Esophagus (tissue), 2 donors: ENCODE data around the gene NECTIN2. TPM values are rescaled to one million over a fixed set of nuclear protein-coding genes. Genes with fewer than 3 reads are reported as not detected.

Source experiments
- H3K27ac ChIP-seq, 2 donors: one replicate each; pipeline ENCODE4 v1.5.1; 2013; ENCODE audit warnings: low read depth in 2 of 2, mild to moderate bottlenecking in 2 of 2, inconsistent platforms in 1 of 2, low read length in 1 of 2, moderate library complexity in 1 of 2
- H3K27me3 ChIP-seq, 2 donors: one replicate each; pipeline ENCODE4 v1.6.1; 2013; ENCODE audit warnings: low read length in 2 of 2, control low read depth in 1 of 2, mild to moderate bottlenecking in 1 of 2; ENCODE audit not compliant: insufficient read depth in 2 of 2, control insufficient read depth in 1 of 2
- H3K36me3 ChIP-seq, 2 donors: one replicate each; pipeline ENCODE4 v1.6.1; 2013; ENCODE audit warnings: low read length in 1 of 2; ENCODE audit not compliant: control insufficient read depth in 2 of 2, insufficient read depth in 2 of 2
- H3K4me1 ChIP-seq, 2 donors: one replicate each; pipeline ENCODE4 v1.6.1; 2013; ENCODE audit warnings: low read length in 1 of 2; ENCODE audit not compliant: control insufficient read depth in 2 of 2, insufficient read depth in 2 of 2
- H3K4me3 ChIP-seq, 2 donors: one replicate each; pipeline ENCODE4 v1.5.1; 2013; ENCODE audit warnings: low read length in 2 of 2, mild to moderate bottlenecking in 2 of 2, low read depth in 1 of 2, moderate library complexity in 1 of 2
- H3K9me3 ChIP-seq, 2 donors: one replicate each; pipeline ENCODE4 v1.6.1; 2013; ENCODE audit warnings: mild to moderate bottlenecking in 2 of 2, low read depth in 1 of 2, low read length in 1 of 2, moderate library complexity in 1 of 2; ENCODE audit not compliant: control insufficient read depth in 2 of 2, insufficient read depth in 1 of 2
- WGBS, 2 donors: extraction: QIAGEN DNeasy Blood & Tissue Kit; methylation state at CpG; one replicate each; pipeline ENCODE4 v1.1.7; 2013; 5-methylcytosine and 5-hydroxymethylcytosine counted together
- polyA plus RNA-seq, 2 donors: library from polyadenylated mRNA; stranded (reverse); fragments of 200-250 nt; gene quantifications; one replicate each; pipeline ENCODE4 v1.2.3, GENCODE V29; 2013
- donor health status: healthy with polysubstance abuse.
- donor health status: Bipolar disorder and iron deficiency.

Gene NECTIN2
- polyA plus RNA-seq, 2 donors, result 58.7 to 60.9 TPM

DNA sequence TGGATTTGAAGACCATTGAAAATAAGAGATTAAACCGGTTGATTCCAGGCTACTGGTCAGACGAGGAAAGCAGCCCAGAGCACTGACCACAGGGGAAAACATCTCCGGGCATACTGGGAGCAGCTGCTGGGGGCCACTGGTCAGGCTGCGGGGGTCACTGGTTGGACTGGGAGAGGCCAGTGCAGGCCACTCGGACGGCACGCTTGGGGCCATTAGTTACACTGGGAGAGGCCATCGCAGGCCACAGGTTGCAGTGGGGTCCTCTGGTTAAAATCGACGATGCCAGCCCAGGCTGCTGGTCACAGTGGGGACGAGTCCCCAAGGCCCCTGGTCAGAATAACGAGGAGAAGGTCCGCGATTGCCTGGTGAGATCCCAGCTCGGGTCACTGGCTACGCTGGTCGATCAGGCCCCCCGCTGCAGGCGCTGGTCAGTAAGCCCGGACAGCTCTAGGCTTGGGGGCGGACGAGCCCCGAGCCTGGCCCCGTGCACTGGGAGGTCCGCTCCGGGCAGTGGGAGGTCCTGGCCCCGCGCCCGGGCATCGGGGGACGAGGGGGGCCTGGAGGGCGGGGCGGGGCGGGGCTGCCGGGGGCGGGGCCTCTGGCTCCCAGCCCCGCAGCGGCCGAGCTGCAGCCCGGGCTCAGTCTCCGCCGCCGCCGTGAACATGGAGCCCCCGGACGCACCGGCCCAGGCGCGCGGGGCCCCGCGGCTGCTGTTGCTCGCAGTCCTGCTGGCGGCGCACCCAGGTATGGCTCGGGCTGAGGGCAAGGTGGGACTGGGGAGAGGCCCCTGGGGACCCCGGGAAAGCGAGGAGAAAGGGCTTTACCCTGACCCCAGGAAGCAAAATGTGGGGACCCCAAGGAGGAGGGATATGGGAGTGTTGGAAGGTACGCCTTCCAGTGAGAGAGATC, 37.4 kb upstream of the NECTIN2 start, which contains the start of gene BCAM:
Gene BCAM, plus strand, starts transcription at position 641 of the 909 bp plus-strand sequence. Its CDS starts 22 bp downstream, at position 663.
- no peaks in the 10 kb centered on the region for H3K27me3 ChIP-seq
- H3K9me3 ChIP-seq, result no peaks in the 10 kb centered on the region
- H3K36me3 ChIP-seq, result peaks cover 0 to 9% of the 10 kb centered on the region in 2 donors
- peaks cover 5 to 18% of the 10 kb centered on the region in 2 donors for H3K4me1 ChIP-seq
- H3K27ac ChIP-seq, result peak within 1 kb of the TSS; percentile 27 to 48
- 2% methylated on average over 45 to 59 of the region's 59 CpGs for WGBS, 2 donors
- H3K4me3 ChIP-seq, result peak within 1 kb of the TSS; percentile 27 to 54

DNA sequence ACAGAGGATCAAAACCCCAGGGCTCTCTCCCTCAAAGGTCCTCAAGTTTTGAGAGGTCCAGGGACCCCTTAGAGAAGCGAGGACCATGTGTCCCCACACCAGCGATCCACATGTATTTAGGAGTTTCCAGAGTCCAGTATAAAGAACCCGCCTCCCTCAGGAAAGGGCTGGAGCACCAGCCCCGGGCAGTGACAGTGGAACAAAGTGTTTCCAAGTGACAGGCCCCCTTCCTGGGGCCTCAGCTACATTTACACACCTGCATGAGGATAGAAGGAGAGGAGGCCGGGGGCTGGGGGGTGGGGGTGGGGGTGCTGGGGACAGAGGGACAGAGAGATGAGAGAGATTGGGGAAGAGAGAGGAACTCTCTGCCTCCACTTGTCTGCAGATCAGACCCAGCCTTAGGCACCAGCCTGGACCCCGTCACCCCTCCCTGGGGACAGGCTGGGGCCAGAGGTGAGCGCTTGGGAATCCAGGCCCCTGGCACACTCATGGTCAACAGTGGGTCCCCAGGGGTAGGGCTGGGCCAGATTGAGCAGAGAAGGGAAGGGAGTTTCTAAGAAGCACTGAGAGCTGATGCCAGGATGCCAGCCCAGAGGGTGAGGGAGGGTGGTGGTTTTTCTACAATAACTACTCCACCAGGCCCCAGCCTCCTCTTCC, 36.4 kb upstream of the NECTIN2 start:
- H3K9me3 ChIP-seq, result no peaks in the 10 kb centered on the region
- WGBS, 2 donors, result 26 to 35% methylated on average over 7 of the region's 7 CpGs
- H3K4me1 ChIP-seq, result peaks cover 5 to 18% of the 10 kb centered on the region in 2 donors
- peak overlapping the region; percentile 27 to 54 for H3K4me3 ChIP-seq
- H3K27ac ChIP-seq, result no peak overlapping the region
- no peaks in the 10 kb centered on the region for H3K27me3 ChIP-seq
- H3K36me3 ChIP-seq, result peaks cover 0 to 10% of the 10 kb centered on the region in 2 donors

DNA sequence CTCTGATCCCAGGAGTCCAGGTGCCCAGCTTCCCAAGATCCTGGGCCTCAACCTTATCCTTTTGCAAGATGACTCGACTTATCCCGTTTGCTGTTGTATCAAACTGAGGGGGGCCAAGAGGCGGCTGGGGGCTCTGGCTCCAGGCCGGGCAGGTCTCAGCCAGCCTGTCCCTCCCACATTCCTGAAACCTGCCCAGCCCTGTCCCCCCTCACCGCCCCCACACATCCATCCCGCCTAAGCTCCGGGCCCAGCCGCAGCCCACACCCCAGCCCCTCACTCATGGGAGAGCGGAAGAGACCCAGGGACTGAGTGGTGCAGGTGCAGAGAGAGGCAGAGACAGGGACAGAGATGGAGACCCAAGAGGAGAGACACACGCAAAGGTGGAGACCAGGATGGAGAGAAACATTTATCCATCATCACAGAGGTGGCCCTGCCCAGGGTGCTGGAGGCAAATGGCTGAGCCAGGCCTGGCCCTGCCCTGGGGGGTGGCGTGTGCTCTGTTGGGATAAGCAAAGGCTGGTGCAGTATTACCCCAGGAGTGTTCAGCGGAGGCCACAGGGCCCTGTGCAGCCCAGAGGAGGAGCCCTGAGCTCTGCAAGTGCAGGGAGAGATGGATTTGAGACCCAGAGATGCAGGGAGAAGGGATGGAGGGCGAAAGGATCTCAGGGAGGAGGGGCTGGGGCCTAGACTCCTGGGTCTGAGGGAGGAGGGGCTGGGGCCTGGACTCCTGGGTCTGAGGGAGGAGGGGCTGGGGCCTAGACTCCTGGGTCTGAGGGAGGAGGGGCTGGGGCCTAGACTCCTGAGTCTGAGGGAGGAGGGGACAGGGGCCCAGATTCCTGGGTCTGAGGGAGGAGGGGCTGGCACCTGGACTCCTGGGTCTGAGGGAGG, 35.6 kb upstream of the NECTIN2 start:
- peaks cover 5 to 18% of the 10 kb centered on the region in 2 donors for H3K4me1 ChIP-seq
- WGBS, 2 donors, result 51 to 56% methylated on average over 13 of the region's 13 CpGs
- H3K4me3 ChIP-seq, result peak overlapping the region in 1 of 2 donors; percentile 27
- peaks cover 0 to 10% of the 10 kb centered on the region in 2 donors for H3K36me3 ChIP-seq
- no peaks in the 10 kb centered on the region for H3K9me3 ChIP-seq
- H3K27ac ChIP-seq, result no peak overlapping the region
- no peaks in the 10 kb centered on the region for H3K27me3 ChIP-seq

- 90 to 93% methylated on average over 7 of the region's 7 CpGs for WGBS, 2 donors
- H3K4me3 ChIP-seq, result no peak overlapping the region
Measured at GRCh38 chr19:44811122-44811419, 35.0 kb upstream of the NECTIN2 start.

GRCh38 chr19:44812142-44812718, 33.9 kb upstream of the NECTIN2 start:
- peaks cover 5 to 16% of the 10 kb centered on the region in 2 donors for H3K4me1 ChIP-seq
- H3K36me3 ChIP-seq, result peaks cover 0 to 10% of the 10 kb centered on the region in 2 donors
- H3K9me3 ChIP-seq, result no peaks in the 10 kb centered on the region
- no peak overlapping the region for H3K27ac ChIP-seq
- no peak overlapping the region for H3K4me3 ChIP-seq
- no peaks in the 10 kb centered on the region for H3K27me3 ChIP-seq
- WGBS, 2 donors, result 89% methylated on average over 28 of the region's 28 CpGs

More at GRCh38 chr19:44811122-44811419, 35.0 kb upstream of the NECTIN2 start:
- H3K27me3 ChIP-seq, result no peaks in the 10 kb centered on the region
- H3K36me3 ChIP-seq, result peaks cover 0 to 10% of the 10 kb centered on the region in 2 donors
- peaks cover 5 to 18% of the 10 kb centered on the region in 2 donors for H3K4me1 ChIP-seq
- H3K27ac ChIP-seq, result no peak overlapping the region
- no peaks in the 10 kb centered on the region for H3K9me3 ChIP-seq

- Histone ChIP-seq H3K27ac (no peak overlapping the region), H3K4me1 (peaks cover 5 to 12% of the 10 kb centered on the region in 2 donors), H3K36me3 (peaks cover 0 to 10% of the 10 kb centered on the region in 2 donors), H3K27me3 (no peaks in the 10 kb centered on the region), H3K9me3 (no peaks in the 10 kb centered on the region), H3K4me3 (no peak overlapping the region)
- 89 to 90% methylated on average over 35 to 38 of the region's 38 CpGs for WGBS, 2 donors
Measured at GRCh38 chr19:44813070-44813840, 32.8 kb upstream of the NECTIN2 start.

- 90 to 92% methylated on average over 16 of the region's 16 CpGs for WGBS, 2 donors
- Histone ChIP-seq H3K4me1 (peaks cover 5 to 7% of the 10 kb centered on the region in 2 donors), H3K9me3 (no peaks in the 10 kb centered on the region), H3K36me3 (peaks cover 0 to 11% of the 10 kb centered on the region in 2 donors), H3K4me3 (no peak overlapping the region), H3K27me3 (no peaks in the 10 kb centered on the region), H3K27ac (no peak overlapping the region)
Measured at GRCh38 chr19:44813841-44814470, 32.1 kb upstream of the NECTIN2 start.

DNA sequence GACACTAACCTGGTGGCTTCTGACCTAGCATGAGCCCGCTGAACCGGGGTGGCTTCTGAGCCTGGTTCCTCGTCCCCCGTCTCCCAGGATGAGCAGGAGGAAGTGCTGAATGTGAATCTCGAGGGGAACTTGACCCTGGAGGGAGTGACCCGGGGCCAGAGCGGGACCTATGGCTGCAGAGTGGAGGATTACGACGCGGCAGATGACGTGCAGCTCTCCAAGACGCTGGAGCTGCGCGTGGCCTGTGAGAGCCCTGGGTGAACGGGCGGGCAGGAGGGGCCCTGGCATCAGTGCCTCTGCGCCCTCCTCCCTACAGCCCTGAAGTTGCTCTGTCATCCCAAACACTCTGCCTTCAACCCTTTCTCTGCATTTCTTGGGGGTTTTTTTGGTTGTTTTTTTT, 31.6 kb upstream of the NECTIN2 start:
- Histone ChIP-seq H3K4me3 (no peak overlapping the region), H3K9me3 (no peaks in the 10 kb centered on the region), H3K36me3 (peaks cover 0 to 12% of the 10 kb centered on the region in 2 donors), H3K4me1 (peaks cover under 1 to 2% of the 10 kb centered on the region in 2 donors), H3K27me3 (no peaks in the 10 kb centered on the region), H3K27ac (no peak overlapping the region)
- WGBS, 2 donors, result 89 to 95% methylated on average over 17 of the region's 17 CpGs
